Suppressor macrophage treated with lipopolysaccharide for 1 hour (primary cell): ENCODE measurements around the gene RUNX1.
A peak's percentile ranks its signal among the peaks of the same experiment; 100 is the strongest.
"Not testable (repeated sequence)": the region's sequence is repeated elsewhere in the genome, so short reads cannot be mapped to it uniquely, and the experiment has no call there.

Source experiments
- DNase-seq, 3 donors: peaks; one replicate each; pipeline ENCODE4 v3.0.0-alpha.2; 2020 to 2022

Gene RUNX1

DNA sequence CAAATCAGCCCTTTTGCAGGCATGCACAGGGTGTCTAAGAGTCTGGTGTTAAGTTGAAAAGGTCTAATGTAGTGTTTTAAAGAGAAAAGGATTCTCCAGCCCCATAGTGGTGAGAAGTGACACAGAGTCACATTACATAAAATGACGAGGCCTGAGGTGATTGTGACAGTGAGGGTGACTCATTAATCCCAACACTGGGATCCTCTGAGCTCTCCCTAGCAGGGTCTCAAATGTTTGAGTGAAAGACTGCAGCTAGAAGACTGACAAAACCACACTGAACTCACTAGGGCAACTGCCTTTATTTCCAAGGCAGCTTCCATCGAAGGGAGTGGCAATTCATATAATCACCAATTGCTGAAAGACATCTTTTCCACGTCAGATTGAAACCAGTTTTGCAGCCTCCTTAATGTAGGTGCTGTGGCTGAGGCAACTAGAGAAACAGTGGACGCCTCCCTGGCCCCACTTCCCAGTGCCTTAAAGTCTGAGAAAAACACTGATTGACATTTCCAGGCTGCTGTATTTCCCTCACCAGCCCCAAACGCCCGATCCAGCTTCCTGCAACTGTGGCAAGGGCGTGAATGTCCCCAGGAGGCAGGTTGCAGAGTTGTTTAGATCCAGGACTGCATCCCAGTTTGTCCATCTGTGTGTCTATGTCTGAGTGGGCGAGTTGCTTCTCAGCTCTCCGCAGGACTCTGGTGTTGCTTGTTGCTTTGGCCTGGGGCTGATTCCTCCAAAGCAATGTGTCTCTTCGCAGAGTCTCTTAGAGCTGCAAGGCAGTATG, 81.4 kb downstream of the RUNX1 start:
- DNase-seq, result peak; percentile 80 to 88 (median 87)

DNA sequence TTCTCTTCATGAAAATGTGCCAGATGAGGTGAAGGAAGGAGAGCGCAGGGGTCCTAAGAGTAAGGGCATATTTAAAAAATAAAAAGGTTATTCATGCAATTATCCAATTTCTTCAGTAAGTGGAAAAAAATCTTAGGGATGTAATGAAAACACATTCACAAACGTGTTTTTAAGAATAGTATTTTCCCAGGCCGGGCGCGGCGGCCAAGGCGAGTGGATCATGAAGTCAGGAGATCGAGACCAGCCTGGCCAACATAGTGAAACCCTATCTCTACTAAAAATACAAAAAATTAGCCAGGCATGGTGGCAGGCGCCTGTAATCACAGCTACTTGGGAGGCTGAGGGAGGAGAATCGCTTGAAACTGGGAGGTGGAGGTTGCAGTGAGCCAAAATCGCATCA, 82.2 kb downstream of the RUNX1 start:
- DNase-seq, result not testable (repeated sequence)

DNA sequence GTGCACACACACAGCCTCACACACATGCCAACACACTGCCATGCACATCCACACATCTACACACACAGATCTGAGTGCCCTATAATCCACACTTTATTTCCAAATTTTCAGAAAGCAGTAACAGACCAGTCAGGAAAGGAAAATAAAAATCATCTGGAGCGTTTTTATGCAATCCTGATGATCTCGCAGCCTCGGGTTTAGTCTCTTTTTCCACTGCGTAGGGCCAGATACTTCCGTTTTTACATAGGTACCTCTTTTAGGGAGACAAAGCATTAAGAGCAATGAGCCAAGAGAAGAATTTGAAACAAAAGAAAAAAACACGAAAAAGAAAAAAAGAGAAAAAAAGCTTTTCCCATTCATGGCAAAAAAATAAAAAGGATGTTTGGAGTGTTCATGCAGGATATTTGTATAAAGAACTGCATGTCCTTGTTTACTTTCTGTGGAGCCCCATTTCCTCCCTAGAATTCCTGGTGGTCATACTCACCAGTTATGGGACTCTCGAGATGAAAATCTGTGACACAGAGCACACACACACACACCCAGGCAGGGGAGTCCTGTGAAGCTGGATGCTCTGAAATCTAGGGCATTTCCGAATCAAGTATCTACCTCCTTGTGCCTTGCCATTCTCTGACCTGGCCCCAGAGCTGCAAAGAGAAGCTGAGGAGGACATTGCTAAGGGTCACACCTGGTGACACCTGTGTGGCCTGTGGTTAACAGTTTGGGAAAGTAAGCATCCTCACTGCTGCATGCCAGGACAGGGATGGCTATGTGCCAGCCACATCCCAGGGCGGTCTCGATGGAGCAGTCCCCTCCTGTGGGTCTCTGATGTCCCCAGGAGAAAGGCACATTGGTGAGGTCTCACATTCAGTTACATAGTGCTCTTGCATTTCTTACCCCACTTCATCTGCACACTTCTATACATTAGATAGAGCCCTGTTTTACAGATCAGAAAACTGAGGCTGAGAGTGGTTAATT, 83.6 kb downstream of the RUNX1 start:
- peak; percentile 60 to 71 (median 61) for DNase-seq

DNA sequence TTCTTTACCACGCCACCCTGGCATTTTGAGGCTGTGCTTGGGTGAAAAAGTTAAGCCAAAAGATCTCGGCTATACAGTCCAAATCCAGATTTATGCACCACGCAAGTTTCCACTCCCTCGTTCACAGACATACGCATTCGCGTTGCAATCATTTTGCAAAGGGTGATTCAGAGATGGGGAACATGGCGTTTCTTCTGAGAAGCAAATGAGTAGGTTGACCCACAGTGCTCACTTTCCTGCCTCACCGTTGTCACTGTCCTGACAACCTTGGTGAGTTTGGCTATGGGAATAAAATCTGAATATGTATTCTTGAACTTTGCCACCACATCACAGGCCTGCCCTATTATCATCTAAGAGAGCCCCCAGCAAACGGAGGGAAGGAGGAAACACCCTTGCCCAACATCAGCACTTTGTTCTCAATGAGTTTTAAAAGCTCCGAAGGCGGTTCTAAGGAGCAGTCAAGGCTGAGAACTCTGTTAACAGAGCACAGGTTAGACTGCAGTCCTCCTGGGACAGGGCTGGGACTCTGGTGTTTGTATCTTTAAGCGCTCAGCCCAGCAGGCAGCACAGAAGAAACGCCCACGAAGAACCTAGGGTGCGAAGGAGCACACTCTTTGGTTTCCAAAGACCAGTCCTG, 86.4 kb downstream of the RUNX1 start:
- DNase-seq, result peak; percentile 37 to 51 (median 42)

- no peak for DNase-seq
These were observed 87.0 kb downstream of the RUNX1 start for GRCh38 chr21:34962136-34962535.

- no peak for DNase-seq
These were observed 88.4 kb downstream of the RUNX1 start for GRCh38 chr21:34960687-34961086.

GRCh38 chr21:34959607-34960006, 89.5 kb downstream of the RUNX1 start:
- no peak for DNase-seq

DNA sequence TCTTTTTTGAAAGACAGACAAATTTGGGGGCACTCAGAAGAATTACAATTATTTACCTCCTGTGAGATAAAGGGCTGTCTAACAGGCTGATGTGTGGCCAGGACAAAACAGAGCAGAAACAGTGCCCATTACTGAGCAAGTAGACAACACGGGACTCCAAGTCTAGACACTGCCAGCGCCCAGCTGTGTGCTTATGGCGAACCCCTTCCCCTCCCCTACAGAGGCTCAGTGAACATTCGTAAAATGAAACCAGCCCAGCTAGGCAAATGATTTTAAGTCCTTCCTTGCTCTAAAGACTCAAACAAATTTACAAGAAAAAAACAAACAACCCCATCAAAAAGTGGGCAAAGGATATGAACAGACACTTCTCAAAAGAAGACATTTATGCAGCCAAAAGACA, 91.1 kb downstream of the RUNX1 start:
- DNase-seq, result no peak

DNA sequence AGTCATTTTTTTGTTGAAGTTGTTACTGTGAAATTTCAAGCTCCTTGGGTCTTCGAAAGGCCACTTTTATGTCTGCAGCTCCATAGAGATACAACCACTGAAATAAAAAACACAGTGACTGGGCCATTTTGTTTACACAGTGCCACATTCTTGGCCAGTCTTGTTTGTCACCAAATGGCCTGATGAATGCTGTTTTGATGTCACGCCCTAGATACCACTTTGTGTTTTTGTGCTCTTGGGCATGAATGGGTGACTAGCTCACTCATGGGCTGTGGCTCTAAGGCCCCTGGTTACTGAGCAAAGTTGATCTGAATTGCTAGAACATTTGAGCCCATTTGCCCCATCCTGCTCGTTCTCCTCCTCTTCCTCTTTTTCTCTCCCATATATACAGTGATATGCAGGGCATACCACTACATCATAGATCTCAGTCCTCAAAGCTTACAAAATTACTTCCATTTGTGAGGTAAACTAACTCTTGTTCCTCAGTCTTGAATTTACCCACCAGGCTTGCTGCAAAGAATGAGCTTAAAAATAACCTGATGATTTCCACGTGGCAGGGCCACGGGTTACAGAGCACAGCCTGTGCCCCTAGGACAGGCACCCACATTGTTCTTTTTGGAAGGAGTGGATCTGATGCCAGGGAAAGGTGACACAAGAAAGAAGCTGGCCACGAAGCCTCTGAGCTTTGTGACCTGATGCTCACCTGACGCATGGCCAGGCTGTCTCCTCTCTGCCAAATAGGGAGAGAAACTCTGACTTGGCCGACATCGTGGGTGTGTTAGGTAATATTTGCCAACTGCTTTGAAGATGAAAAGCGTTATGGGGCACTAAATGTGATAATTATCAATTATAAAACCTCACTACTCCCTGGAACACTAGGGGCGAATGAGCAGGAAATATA, 92.4 kb downstream of the RUNX1 start:
- DNase-seq, result no peak

GRCh38 chr21:34953950-34954349, 95.2 kb downstream of the RUNX1 start:
- DNase-seq, result no peak

GRCh38 chr21:34952701-34953100, 96.4 kb downstream of the RUNX1 start:
- no peak for DNase-seq

DNA sequence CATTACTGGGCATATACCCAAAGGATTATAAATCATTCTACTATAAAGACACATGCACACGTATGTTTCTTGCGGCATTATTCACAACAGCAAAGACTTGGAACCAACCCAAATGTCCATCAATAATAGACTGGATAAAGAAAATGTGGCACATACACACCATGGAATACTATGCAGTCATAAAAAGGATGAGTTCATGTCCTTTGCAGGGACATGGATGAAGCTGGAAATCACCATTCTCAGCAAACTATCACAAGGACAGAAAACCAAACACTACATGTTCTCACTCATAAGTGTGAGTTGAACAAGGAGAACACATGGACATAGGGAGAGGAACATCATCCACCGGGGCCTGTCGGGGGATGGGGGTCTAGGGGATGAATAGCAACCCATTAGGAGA, 97.2 kb downstream of the RUNX1 start:
- DNase-seq, result not testable (repeated sequence)

GRCh38 chr21:34950980-34951379, 98.1 kb downstream of the RUNX1 start:
- DNase-seq, result no peak

DNA sequence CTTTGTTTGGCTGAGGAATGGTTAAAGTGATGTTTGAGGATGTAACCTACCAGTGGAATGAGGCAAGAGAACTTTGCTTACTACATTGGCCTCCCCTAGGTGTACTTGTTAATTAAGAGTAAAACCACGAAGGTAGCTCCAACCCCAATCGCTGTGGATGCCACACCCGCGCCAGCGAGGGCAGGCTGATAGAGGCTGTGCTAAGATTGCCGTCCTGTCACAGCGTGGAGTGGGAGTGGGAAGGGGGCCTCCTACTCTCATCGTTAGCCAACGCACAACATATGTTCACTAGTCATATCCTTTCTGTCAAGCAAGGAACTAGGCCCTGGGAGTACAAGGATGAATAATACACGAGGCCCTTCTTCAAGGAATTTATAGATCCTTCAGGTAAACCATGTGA, 99.6 kb downstream of the RUNX1 start:
- no peak for DNase-seq

GRCh38 chr21:34949030-34949429, 100.1 kb downstream of the RUNX1 start:
- no peak for DNase-seq

- no peak for DNase-seq
These were observed 100.9 kb downstream of the RUNX1 start for GRCh38 chr21:34948157-34948556.

- no peak for DNase-seq
These were observed 102.1 kb downstream of the RUNX1 start for GRCh38 chr21:34946916-34947534.

DNA sequence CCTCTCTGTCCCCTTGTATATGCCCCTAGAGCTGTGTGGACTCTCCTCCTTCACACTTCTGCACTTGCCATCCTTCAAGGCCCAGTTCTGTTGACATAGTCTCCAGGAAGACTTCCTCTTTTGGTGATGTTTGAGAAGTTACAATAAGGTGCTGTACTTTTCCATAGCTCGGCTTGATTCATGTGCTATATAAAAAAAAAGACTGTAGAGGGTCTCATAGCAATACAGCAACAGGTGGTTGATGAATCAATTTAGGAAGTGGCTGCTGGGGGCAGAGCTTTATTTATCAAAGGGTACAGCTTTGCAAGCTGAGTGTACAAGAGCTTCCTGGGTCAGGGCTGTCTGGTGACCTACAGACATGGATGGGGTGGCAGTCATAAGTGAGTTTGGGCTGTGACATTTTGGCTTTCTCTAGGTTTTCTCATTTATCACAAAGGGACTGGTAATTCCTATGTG, 102.7 kb downstream of the RUNX1 start:
- DNase-seq, result no peak

- DNase-seq, result no peak
These were observed 103.8 kb downstream of the RUNX1 start for GRCh38 chr21:34945288-34945687.

DNA sequence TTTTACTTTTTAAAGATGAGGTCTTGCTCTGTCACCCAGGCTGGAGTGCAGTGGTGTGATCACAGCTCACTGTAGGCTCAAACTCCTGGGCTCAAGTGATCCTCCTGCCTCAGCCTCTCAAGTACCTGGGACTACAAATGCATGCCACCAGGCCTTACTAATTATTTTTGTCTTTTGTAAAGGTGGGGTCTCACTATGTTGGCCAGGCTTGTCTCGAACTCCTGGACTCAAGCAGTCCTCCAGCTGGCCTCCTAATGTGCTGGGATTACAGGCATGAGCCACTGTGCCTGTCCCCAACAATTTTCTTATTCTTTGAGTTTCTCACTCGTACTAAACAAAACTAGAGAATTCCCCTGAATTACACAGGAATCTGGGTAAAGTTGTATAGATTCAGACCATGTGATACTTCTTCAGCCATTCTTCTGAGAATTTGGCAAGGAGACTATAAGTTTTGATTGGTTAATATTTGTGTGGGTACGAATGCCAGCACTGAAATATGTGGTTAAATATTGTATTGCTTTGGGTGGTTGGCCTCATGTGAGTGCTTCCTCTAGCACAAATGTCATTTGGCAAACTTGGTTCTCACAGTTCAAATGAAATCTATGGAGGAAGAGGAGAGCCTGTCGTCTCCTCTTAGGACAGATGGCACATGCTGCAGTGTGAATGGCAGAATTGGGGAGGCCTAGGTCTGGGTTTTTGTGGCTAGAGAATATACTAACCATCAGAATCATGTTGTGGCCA, 104.9 kb downstream of the RUNX1 start:
- no peak for DNase-seq

- DNase-seq, result no peak
These were observed 106.2 kb downstream of the RUNX1 start for GRCh38 chr21:34942911-34943310.
